ENCODE results near the gene FAHD2A. TPM values are rescaled to one million over a fixed set of nuclear protein-coding genes. Genes with fewer than 3 reads are reported as not detected.
"Not testable (repeated sequence)": the region's sequence is repeated elsewhere in the genome, so short reads cannot be mapped to it uniquely, and the experiment has no call there.

The FAHD2A gene
- total RNA-seq, 1 donor: 21.4 TPM

DNA sequence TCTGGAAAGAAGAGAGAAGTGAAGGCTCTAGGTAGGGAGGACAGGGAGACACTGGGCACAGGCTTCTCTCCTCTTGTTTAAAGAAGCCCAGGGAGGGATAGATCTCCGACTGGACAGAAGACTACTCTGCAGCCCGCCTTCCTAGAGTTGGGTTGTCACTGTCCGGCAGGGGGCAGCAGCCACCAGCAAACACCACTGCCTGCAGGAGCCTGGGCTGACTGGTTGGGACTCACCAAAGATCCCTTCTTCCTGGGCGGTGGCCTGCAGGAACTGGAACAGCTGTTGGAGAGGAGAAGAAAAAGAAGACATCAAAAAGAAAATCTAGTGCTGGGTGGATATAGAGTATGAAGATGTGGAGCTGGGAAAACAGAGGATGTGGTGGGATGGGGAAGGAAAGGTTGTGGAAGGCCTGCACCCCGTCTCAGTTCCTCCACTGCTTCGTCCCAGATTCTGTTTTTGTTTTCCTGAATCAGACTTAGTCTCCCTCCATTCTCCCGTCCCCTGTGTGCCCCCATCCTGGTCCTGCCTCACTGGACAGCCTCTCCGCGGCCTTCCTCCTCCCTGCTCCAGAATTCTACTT is 11.6 kb downstream of the FAHD2A start:
- TF ChIP-seq, protein P1, sequence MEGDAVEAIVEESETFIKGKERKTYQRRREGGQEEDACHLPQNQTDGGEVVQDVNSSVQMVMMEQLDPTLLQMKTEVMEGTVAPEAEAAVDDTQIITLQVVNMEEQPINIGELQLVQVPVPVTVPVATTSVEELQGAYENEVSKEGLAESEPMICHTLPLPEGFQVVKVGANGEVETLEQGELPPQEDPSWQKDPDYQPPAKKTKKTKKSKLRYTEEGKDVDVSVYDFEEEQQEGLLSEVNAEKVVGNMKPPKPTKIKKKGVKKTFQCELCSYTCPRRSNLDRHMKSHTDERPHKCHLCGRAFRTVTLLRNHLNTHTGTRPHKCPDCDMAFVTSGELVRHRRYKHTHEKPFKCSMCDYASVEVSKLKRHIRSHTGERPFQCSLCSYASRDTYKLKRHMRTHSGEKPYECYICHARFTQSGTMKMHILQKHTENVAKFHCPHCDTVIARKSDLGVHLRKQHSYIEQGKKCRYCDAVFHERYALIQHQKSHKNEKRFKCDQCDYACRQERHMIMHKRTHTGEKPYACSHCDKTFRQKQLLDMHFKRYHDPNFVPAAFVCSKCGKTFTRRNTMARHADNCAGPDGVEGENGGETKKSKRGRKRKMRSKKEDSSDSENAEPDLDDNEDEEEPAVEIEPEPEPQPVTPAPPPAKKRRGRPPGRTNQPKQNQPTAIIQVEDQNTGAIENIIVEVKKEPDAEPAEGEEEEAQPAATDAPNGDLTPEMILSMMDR (IDR thresholded peaks at IDR 0.05; ENCODE audit: extremely low read depth, low read depth, low read length): peak; percentile 72
- not testable (repeated sequence) for H3K36me3 ChIP-seq (ENCODE audit: insufficient read depth, low read length); H3K79me2 ChIP-seq (ENCODE audit: insufficient read depth, low read length); H3K4me2 ChIP-seq (ENCODE audit: insufficient read depth, low read length); H2AFZ ChIP-seq (ENCODE audit: low read length); H3K27me3 ChIP-seq (ENCODE audit: insufficient read depth, low read length); H4K20me1 ChIP-seq (ENCODE audit: insufficient read depth, low read length); H3K4me1 ChIP-seq (ENCODE audit: insufficient read depth, low read length); H3K4me3 ChIP-seq (ENCODE audit: insufficient read depth, low read length); H3K9me3 ChIP-seq (ENCODE audit: low read depth, low read length); H3K27ac ChIP-seq (ENCODE audit: low read depth, low read length)
- DNase-seq (ENCODE audit: insufficient read length, low spot score, missing footprints): peak; percentile 86

DNA sequence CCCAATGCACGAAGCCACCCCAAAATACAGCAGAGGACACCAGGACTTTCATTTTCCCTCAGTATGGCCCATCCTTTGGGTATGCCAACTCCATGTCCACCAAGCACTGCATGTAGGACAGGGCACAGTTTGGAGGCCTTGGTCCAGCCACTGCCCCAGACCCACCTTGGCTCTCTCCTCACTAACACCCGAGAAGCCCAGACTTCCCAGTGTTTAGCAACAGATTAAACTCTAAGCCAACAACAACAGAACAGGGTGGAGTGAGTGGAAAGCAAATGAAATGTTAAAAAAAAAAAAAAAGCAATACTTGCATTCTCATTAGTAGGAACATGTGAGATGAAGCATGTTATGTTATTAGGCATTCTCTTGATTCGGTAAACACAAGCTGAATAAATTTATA is 12.6 kb downstream of the FAHD2A start:
- H3K4me2 ChIP-seq (ENCODE audit: insufficient read depth, low read length); DNase-seq (ENCODE audit: insufficient read length, low spot score, missing footprints); H3K4me3 ChIP-seq (ENCODE audit: insufficient read depth, low read length); H3K9me3 ChIP-seq (ENCODE audit: low read depth, low read length); H4K20me1 ChIP-seq (ENCODE audit: insufficient read depth, low read length); H3K4me1 ChIP-seq (ENCODE audit: insufficient read depth, low read length); H3K27me3 ChIP-seq (ENCODE audit: insufficient read depth, low read length); H2AFZ ChIP-seq (ENCODE audit: low read length); H3K79me2 ChIP-seq (ENCODE audit: insufficient read depth, low read length); H3K27ac ChIP-seq (ENCODE audit: low read depth, low read length); H3K36me3 ChIP-seq (ENCODE audit: insufficient read depth, low read length): not testable (repeated sequence)

DNA sequence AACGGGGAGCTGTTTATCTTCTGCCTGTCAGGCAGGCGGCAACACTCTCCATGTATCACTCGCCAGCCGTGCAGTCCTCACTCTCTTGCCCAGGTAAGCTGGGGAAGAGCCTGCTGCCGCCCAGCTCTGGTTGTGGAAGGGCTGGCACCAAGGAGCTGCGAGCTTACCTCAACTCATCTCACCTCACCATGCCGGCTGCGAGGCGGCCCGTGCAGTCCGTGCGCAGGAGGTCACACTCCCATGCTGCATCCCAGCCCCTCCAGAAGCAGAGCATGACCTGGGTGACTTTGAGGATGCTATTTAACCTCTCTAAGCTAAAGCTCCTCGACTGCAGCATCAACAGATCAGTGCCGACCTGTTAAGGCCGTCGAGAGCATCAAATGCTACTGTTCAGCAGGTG is 13.1 kb downstream of the FAHD2A start:
- not testable (repeated sequence) for H3K79me2 ChIP-seq (ENCODE audit: insufficient read depth, low read length); H3K9me3 ChIP-seq (ENCODE audit: low read depth, low read length); DNase-seq (ENCODE audit: insufficient read length, low spot score, missing footprints); H4K20me1 ChIP-seq (ENCODE audit: insufficient read depth, low read length); H3K4me2 ChIP-seq (ENCODE audit: insufficient read depth, low read length); H3K27me3 ChIP-seq (ENCODE audit: insufficient read depth, low read length); H3K4me1 ChIP-seq (ENCODE audit: insufficient read depth, low read length); H3K36me3 ChIP-seq (ENCODE audit: insufficient read depth, low read length); H3K27ac ChIP-seq (ENCODE audit: low read depth, low read length); H2AFZ ChIP-seq (ENCODE audit: low read length); H3K4me3 ChIP-seq (ENCODE audit: insufficient read depth, low read length)

DNA sequence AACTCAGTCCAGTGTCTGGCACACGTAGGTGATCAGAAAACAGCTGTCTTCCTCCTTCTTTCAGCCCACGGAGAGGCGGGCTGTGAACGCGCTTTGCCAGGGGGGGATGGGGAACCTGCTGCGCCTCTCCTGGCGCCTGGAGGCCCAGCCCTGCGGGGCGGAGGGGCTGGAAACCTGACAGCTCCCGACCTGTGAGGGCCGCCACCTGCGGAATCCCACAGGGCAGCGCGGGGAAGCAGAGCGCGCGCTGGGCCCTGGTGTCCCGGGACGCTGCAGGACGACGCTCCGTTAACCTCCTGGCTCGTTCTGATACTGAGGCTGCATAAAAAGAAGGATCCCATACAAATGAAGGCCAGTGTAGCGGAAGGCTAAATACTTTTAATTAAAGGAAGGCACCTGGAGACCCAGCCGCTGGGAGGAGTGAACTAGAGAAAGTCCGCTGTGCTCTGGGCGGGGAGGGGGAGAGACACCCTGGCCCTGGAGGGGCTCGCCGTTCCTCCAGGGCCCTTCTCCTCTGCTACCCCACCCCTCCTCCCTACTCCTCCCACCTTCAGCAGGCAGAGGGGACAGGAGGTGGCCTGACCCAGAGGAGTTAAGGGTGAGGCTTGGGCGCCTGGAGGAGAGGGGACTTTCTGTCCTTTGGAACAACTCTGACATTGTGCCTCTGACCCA is 24.8 kb downstream of the FAHD2A start:
- H3K36me3 ChIP-seq (ENCODE audit: insufficient read depth, low read length): not testable (repeated sequence)

DNA sequence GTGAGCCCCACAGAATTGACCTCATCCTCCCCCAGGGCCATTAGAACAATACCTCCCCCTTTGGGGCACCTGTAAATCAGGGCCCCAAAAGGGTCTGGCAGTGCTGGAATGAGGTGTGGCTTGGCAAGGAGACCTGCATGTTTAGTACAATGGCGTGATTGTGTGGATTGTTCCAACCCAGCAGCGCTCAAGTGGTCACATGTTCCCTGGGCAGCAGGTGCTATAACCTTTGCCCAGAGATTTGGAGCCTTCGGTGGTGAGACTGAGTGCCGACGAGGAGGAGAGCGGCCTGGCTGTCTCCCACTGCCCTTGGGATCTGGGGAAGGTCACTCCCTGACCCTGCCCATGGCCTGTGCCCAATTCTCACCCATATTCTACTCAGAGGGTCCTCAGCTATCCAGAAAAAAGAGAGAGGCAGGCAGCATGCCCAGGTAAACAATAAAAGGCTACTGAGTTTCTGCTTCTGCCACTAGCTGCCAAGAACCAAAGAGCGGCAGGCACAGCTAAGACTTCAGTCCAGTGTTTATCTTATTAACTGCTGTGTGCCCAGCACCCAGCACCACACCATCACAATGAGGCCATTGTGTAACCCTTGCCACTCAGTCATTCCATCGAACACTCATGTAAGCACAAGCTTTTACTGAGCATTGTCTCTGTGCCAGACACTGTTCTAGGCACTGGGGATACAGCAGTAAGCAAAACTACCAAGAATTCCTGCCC is 27.4 kb downstream of the FAHD2A start:
- not testable (repeated sequence) for H3K27ac ChIP-seq (ENCODE audit: low read depth, low read length); H3K9me3 ChIP-seq (ENCODE audit: low read depth, low read length); H3K27me3 ChIP-seq (ENCODE audit: insufficient read depth, low read length); H3K4me1 ChIP-seq (ENCODE audit: insufficient read depth, low read length); H3K4me3 ChIP-seq (ENCODE audit: insufficient read depth, low read length); H3K79me2 ChIP-seq (ENCODE audit: insufficient read depth, low read length); H3K36me3 ChIP-seq (ENCODE audit: insufficient read depth, low read length); H4K20me1 ChIP-seq (ENCODE audit: insufficient read depth, low read length); H3K4me2 ChIP-seq (ENCODE audit: insufficient read depth, low read length); DNase-seq (ENCODE audit: insufficient read length, low spot score, missing footprints); H2AFZ ChIP-seq (ENCODE audit: low read length)

More for the DNA sequence above, 24.8 kb downstream of the FAHD2A start:
- H3K4me1 ChIP-seq (ENCODE audit: insufficient read depth, low read length); H3K4me2 ChIP-seq (ENCODE audit: insufficient read depth, low read length); DNase-seq (ENCODE audit: insufficient read length, low spot score, missing footprints); H2AFZ ChIP-seq (ENCODE audit: low read length); H3K9me3 ChIP-seq (ENCODE audit: low read depth, low read length); H4K20me1 ChIP-seq (ENCODE audit: insufficient read depth, low read length); H3K79me2 ChIP-seq (ENCODE audit: insufficient read depth, low read length); H3K27me3 ChIP-seq (ENCODE audit: insufficient read depth, low read length); H3K27ac ChIP-seq (ENCODE audit: low read depth, low read length); H3K4me3 ChIP-seq (ENCODE audit: insufficient read depth, low read length): not testable (repeated sequence)

DNA sequence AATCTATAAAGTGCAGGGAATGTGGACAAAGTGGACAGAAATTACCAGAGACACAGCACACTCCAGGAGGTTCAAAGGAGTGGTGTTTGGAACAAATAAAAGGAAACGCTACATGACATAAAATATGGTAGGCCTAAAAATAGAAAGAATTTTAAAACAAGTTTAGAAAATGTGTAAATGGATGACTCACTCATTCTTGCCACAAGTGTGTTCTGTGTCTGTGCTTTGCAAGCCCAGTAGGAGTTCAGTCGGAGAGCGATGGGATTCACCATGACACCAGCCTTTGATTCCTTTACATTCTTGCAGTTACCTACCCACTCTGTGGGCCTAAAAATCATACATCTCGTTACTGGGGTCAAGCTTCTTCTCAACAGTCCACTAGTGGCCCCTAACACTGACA is 30.9 kb downstream of the FAHD2A start:
- not testable (repeated sequence) for H3K79me2 ChIP-seq (ENCODE audit: insufficient read depth, low read length); H2AFZ ChIP-seq (ENCODE audit: low read length); DNase-seq (ENCODE audit: insufficient read length, low spot score, missing footprints); H3K27ac ChIP-seq (ENCODE audit: low read depth, low read length); H3K36me3 ChIP-seq (ENCODE audit: insufficient read depth, low read length); H3K27me3 ChIP-seq (ENCODE audit: insufficient read depth, low read length); H3K9me3 ChIP-seq (ENCODE audit: low read depth, low read length); H3K4me3 ChIP-seq (ENCODE audit: insufficient read depth, low read length); H3K4me1 ChIP-seq (ENCODE audit: insufficient read depth, low read length); H3K4me2 ChIP-seq (ENCODE audit: insufficient read depth, low read length); H4K20me1 ChIP-seq (ENCODE audit: insufficient read depth, low read length)

DNA sequence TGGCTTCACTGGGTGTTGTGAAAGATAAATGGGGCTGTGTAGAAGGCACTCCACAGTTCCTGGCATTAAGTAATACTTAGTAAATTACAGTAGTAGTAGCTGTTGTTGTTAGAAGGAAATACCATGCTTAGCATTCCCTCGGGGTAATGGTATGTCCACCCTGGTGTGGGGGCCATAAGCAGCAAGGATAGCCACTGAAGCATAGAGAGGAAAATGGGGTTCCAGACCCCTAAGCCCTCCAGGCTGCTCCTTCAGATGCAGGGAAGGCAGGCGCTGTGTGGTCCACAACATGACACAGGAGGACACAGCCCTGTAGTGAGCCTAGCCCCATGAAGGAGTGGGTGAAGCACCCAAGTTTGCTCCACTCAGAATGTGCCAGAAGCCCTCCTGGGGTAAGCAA is 31.5 kb downstream of the FAHD2A start:
- H2AFZ ChIP-seq (ENCODE audit: low read length); H3K27me3 ChIP-seq (ENCODE audit: insufficient read depth, low read length); H3K36me3 ChIP-seq (ENCODE audit: insufficient read depth, low read length); H3K79me2 ChIP-seq (ENCODE audit: insufficient read depth, low read length); DNase-seq (ENCODE audit: insufficient read length, low spot score, missing footprints); H3K9me3 ChIP-seq (ENCODE audit: low read depth, low read length); H3K4me2 ChIP-seq (ENCODE audit: insufficient read depth, low read length); H4K20me1 ChIP-seq (ENCODE audit: insufficient read depth, low read length); H3K4me1 ChIP-seq (ENCODE audit: insufficient read depth, low read length); H3K4me3 ChIP-seq (ENCODE audit: insufficient read depth, low read length): not testable (repeated sequence)
- peak overlapping the region; percentile 32 for H3K27ac ChIP-seq (ENCODE audit: low read depth, low read length)

DNA sequence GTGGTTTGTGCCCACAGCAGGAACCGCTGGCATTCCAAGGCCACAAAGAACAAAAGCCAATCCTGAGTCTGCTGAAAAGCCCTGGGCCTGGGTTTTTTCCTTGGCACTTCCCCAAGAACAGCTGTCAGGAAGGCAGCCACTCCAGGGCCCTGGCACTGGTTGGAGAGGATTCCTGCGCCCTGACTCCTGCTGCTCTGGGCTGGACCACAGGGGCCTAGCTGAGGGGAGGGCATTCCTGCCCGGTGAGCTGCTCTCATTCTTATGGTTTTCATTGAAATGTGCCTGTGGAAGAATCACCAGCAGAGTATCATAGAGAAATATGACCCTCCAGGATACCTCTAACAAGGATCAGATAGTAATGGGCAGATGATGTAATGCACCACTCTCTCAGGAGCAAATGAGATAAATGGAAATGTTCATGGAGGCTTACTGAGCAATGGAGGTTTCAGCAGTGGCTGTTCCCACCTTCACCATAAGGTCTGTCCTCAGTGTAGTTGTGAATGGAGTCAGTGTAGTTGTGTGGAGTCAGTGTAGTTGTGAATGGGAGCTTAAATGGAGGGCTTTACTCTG is 32.1 kb downstream of the FAHD2A start:
- H3K36me3 ChIP-seq (ENCODE audit: insufficient read depth, low read length); H3K4me2 ChIP-seq (ENCODE audit: insufficient read depth, low read length); H4K20me1 ChIP-seq (ENCODE audit: insufficient read depth, low read length); H3K27me3 ChIP-seq (ENCODE audit: insufficient read depth, low read length); DNase-seq (ENCODE audit: insufficient read length, low spot score, missing footprints); H2AFZ ChIP-seq (ENCODE audit: low read length); H3K4me1 ChIP-seq (ENCODE audit: insufficient read depth, low read length); H3K9me3 ChIP-seq (ENCODE audit: low read depth, low read length); H3K27ac ChIP-seq (ENCODE audit: low read depth, low read length); H3K4me3 ChIP-seq (ENCODE audit: insufficient read depth, low read length); H3K79me2 ChIP-seq (ENCODE audit: insufficient read depth, low read length): not testable (repeated sequence)

Data from osteoblast (primary cell).